GM12874 (cell line): ENCODE measurements around the gene PRSS22.
A peak's percentile ranks its signal among the peaks of the same experiment; 100 is the strongest.

Source experiments
- TF ChIP-seq, protein P1 (sequence below): IDR thresholded peaks from 2 replicates; pipeline ENCODE4 v1.5.1; 2011; ENCODE audit warnings: low read depth, mild to moderate bottlenecking, control low read depth, low read length, moderate library complexity; ENCODE audit not compliant: insufficient read depth

The PRSS22 gene

GRCh38 chr16:2874912-2875362 lies 17.0 kb upstream of the PRSS22 start:
- TF ChIP-seq, protein P1, sequence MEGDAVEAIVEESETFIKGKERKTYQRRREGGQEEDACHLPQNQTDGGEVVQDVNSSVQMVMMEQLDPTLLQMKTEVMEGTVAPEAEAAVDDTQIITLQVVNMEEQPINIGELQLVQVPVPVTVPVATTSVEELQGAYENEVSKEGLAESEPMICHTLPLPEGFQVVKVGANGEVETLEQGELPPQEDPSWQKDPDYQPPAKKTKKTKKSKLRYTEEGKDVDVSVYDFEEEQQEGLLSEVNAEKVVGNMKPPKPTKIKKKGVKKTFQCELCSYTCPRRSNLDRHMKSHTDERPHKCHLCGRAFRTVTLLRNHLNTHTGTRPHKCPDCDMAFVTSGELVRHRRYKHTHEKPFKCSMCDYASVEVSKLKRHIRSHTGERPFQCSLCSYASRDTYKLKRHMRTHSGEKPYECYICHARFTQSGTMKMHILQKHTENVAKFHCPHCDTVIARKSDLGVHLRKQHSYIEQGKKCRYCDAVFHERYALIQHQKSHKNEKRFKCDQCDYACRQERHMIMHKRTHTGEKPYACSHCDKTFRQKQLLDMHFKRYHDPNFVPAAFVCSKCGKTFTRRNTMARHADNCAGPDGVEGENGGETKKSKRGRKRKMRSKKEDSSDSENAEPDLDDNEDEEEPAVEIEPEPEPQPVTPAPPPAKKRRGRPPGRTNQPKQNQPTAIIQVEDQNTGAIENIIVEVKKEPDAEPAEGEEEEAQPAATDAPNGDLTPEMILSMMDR: peak; percentile 91

DNA sequence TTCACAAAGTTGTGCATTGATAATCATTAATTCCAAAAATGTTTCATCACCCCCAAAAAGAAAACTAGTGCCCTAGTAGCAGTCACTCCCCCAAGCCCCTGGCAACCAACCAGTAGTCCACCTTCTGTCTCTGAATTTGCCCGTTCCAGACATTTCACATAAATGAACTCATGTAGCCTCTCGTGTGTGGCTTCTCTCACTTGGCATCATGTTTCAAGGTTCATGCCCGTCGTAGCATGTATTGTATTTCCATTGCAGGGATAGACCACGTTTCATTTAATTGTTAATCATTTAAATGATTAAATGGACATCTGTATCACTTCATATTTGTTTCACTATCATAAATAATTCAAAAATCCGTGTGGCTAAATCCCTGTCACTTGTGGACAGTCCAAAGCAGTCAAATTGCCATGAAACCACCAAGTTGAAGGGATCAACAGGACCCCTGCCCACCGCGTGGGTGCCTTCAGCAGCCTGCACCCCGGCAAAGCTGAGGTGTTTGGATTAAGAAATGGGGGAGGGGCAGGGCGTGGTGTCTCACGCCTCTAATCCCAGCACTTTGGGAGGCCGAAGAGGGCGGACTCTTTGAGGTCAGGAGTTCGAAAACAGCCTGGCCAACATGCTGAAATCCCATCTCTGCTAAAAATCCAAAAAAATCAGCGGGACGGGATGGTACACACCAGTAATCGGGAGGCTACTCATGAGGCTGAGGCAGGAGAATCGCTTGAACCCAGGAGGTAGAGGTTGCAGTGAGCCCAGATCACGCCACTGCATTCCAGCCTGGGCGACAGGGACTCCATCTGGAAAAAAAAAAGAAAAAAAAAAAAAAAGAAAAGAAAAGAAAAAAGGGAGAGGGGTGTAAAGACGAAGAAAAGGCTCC lies 16.3 kb upstream of the PRSS22 start:
- TF ChIP-seq, protein P1: no peak

GRCh38 chr16:2871926-2872325 lies 14.0 kb upstream of the PRSS22 start:
- TF ChIP-seq, protein P1: no peak

DNA sequence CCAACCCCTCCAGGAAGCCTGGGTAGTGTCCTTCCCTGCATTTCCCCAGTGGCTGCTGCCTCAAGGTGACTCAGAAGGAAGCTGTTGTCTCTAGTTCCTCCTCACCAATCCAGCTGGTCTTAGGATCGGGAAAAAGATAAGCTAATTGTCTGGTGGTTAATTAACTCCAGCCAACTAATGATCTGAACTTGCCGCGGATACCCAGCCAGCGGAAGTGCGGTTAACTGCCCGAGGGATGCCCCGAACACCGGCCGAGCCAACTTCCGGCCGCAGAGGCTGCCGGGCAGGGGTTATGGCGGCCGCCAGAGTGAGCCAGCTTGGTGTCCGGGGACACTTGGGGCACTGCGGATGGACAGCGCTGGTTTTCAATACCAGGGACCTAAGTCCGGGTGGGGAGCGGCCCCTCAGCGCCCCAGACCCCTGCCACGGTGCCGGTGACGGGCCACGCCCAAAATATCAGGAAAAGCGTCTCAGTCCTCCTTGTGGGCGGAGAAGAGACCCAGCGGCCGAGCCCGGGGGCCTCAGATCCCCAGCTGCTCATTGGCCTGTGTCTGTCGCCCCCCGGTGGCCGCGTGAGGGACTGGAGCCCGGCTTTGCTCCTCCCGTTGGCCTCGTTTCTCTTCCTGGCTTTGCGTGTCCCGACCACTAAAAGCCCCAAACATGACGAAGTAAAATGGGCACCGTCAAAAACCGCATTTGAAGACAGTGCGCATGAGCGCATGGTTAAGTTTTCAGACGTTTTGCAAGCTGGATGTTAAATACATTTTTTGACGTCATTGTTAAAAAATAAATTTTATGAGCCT lies 10.2 kb upstream of the PRSS22 start:
- TF ChIP-seq, protein P1: peak; percentile 96

DNA sequence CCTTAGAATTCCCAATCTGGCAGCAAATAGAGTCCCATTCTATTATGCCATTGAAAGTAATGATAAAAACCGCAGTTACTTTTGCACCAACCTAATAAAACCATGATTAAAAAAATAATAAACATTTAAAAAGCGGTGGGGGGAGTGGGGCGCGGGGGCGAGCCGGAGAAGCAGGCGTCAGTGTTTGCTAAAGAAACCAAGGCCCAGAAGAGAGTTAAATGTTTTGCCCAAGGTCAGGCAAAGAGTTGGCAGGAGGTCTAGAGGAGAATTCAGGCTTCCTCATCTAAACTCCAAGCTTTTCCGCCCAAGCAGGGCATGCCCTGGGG lies 9.7 kb upstream of the PRSS22 start:
- TF ChIP-seq, protein P1: no peak

DNA sequence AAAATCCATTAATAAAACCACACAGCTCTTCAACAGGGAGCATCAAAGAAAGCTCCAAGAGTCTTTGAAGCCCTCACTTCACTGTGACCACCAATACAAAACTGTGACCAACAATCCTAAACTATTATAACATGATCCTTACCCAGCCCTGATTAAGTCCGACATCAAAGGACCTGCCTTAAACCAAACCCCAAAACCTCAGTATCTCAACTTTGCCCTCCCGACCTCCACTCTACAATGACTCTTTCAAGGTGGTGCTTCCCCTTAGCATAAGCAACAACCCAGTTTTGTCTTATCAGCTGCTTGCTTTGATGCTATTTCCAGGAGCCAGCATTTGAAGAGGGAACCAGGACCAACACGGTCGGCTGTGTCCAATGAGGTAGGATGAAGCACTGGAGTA lies 8.5 kb upstream of the PRSS22 start:
- TF ChIP-seq, protein P1: no peak

DNA sequence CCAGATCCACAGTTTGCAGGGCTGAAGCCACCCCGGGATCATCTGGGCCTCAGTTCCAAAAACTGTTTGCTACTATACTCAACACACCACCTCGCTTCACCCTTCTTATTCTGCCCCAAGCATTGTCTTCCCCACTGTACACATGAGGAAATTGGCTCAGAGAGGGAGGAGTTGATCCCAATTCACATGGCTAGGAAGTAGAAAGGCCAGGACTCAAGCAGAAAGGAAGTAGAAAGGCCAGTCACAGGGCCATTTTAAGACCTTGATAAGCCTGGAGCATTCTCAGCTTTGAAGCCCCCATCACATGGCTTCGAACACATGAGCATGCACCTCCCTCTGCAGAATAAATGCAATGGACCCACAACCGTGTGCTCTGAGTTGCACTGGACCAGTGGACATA lies 7.7 kb upstream of the PRSS22 start:
- TF ChIP-seq, protein P1: no peak
